ENCODE measurements around the gene ANAPC13.

The ANAPC13 gene

DNA sequence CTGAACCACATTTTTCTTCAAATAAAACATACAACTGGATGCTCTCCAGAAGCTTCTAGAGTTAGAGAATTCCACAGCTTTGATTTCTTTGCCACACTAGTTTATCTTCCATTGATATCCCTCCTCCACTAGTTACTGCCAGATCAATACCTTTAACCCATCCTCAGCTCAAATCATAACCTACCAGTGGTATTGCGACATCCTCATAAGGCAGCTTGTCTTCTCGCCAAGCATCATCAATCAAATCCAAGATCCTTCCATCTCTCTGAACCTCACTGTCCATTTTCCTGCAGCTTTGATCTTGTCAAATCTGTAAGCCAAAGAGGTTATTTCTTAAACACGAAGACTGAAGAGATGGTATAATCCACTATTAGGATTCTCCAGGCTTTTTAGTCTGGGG is 3.2 kb downstream of the ANAPC13 start:
- DNase-seq (ENCODE audit: low read depth): no peak

GRCh38 chr3:134481166-134481565 is 4.6 kb downstream of the ANAPC13 start:
- no peak for DNase-seq (ENCODE audit: low read depth)

- no peak for DNase-seq (ENCODE audit: low read depth)
These were observed 5.2 kb downstream of the ANAPC13 start for GRCh38 chr3:134480546-134480945.

DNA sequence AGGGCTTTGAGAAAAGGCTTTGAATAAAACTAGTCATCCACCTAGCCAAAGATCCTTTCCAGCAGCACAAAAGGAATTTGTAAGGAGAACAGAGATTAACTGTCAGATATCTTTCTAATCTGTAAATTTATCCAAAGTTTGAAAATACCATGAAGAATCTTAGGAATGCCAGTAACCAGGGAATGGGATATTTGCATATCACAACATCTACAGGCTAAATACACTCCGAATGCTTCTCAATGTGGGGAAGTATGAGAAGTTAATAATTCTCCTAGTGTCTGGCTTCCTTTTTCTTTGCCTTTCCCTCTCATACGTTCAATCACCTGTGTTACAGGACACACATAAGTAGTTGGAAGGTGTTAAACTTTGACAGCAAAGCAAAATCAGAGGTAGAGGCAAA is 7.8 kb downstream of the ANAPC13 start:
- no peak for DNase-seq (ENCODE audit: low read depth)

DNA sequence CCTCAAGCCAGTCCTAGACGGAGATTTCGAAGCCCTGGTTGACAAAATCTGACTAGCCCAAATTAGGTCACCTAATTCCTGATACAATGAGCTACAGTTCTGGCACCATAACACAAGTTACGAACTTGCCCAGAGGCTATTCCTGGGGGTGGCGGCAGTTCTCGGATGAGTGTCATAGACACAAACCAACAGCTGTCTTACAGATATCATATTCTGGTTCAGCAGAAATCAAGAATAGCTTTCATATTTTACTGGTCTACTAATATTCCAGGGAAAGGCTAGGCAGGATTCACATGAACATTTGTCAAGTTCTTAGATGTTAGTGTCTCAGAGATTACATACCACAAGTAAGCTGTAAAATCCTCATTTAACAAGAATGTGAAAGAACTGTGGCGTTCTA is 8.8 kb downstream of the ANAPC13 start:
- DNase-seq (ENCODE audit: low read depth): no peak

DNA sequence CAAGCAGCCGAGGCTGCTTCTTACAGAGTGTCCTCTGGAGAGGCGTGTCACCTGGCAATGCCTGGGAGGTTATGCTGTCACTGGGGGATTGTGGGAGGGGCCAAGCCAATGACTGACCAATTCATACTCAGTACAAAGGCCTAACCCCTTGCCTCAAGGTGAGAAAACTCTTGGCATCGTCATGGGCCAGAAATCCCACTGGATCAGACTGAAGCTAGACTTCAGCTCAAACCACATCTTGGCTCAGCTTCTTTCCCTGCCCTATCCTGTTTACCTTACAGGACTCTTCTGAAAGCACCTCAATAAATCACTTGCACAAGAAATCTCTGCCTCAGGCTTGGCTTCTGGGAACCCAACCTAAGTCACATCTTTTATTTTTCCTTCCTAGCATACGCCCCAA is 9.5 kb downstream of the ANAPC13 start:
- DNase-seq (ENCODE audit: low read depth): no peak

- no peak for DNase-seq (ENCODE audit: low read depth)
These were observed 10.8 kb downstream of the ANAPC13 start for GRCh38 chr3:134474956-134475355.

GRCh38 chr3:134473868-134474546 is 11.8 kb downstream of the ANAPC13 start:
- peak; percentile 47 for DNase-seq (ENCODE audit: low read depth)

DNA sequence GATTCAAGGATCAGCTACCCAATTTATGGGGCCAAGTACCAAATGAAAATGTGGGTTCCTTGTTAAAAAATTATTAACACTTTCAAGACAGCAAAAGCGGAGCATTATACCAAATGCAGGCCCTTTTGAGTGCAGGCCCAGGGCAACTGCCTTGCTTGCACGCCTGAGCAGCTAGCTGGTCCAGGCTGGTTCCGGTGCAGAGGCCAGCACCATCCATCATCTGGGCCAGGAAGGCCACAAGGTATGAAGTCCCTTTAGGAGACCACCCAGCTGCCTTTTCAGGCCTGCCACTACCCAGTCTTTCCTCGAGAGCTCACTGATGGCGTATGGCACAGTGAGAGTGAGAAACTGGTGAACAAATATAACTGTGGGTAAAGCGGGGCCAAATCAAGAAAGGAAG is 13.0 kb downstream of the ANAPC13 start:
- no peak for DNase-seq (ENCODE audit: low read depth)

DNA sequence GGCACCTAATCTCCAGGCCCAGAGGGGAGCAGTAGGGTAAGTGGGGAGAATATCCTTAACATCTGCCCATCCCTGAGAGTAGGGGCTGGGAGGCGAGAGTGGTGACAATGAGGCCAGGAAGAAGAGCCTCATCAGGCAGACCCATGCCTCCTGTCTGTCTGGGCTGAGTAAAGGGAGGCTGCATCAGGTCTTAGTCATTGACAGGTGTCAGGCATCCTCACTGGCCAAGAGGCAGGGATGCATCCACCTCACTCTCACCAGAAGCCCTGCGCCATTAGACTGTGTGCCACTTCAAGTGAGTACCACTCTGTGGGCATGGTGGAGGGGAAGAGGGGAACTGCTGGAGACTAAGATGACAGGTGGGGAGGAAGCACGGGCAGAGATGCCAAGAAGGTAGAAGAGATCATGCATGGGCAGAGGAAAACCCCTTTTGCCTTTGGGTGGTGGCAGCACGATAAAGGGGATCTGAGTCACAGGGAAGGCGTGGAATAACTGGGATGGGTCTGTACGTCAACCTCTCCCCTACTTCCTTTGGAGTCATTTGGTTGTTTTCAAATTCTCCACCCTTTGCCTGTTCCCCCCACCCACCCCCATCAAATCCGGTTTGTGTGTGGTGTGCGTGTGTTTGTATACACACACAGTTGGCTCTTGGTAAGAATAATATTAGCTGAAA is 14.1 kb downstream of the ANAPC13 start:
- no peak for DNase-seq (ENCODE audit: low read depth)

DNA sequence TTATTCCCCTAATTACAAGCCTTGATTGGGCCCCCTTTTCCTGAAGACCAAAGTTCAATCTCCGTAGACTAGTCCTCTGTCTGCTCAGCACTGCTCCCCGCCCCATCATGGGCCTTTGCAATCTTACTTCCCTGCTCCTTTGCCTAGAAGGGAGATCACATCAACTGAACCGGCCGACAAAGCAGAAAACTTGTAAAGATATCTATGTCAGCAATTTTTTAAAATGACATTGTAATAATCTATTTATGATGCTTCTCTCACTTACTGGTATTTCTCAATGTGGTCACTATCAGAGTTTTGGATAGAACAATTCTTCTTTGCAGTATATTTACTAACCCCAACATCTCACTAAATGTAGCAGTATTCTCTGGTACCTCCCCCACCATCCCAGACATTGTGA is 17.3 kb downstream of the ANAPC13 start:
- no peak for DNase-seq (ENCODE audit: low read depth)

DNA sequence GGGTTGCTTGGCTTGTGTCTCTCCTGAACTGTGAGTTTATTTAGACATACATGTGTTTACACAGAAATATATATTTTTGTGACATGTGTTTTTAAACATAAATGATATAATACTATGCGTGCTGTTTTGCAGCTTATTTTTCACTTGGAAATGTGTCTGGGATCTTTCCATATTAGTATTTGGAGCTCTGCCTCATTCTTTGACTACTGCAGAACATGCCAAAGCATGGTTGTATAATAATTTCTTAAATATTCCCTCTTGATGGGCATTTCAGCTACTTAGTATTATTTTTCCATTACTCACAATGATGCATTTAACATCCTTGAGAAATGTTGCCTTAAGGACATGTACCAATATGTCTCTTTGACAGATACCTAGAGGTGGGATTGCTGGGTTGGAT is 19.5 kb downstream of the ANAPC13 start:
- no peak for DNase-seq (ENCODE audit: low read depth)

DNA sequence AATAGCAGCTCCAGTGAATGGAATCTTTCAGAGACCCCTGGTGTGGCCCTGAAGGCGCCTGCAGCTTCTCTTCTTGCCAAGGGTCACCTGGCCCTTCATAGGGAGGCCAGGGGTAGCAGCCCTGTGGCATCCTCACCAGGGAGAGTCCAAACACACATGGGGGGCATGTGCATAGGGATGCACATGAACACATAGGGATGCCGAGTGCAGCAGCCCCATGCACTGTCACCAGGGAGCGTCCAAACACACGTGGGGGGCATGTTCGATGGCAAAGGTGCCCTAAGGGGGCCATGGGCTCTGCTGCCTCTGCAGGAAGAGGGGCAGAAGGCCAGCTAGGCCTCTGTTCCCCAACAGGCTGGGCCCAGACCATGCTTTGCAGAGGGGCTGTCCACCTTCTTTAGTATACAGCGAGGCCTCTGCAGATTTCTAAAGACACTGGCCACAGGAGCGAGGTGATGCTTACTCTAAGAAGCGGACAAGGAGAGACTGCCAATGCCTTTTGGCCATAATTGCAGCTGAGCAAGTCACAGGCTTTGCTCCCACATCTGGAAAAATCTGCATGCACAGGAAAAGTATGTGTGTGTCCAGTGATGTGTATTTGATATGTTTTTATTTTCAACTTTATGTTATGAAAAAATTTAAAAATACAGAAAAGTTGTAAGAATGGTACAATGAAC is 21.0 kb downstream of the ANAPC13 start:
- DNase-seq (ENCODE audit: low read depth): no peak

DNA sequence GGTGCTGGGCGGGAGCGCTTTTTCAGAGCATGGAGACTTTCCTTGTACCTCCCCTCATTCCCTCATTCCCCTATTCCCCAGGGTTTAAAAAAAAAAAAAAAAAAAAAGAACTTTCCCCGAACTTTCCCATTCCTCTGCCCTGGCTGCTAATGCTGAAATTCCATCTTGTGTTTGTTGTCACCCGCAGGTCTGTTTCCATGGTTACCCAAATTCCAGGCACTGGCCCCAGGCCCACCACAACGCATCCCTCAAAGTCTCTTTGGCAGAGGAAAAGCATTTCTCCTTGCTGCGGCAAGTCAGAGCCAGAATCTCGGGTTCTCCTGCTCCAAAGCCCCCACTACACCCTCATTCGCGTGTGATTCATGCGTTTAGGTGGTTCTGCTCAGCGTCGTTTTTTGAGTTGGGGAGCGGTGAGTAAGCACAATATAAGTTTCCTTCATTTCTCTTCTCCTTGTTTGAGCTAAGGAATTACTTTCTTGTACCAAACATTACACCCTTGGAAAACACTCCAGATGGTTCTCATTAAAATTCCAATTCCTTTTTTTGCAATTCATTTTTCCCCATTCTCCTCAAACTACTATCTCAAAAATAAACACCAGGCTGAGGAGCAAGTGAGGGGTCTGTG is 21.6 kb downstream of the ANAPC13 start:
- DNase-seq (ENCODE audit: low read depth): peak; percentile 94

DNA sequence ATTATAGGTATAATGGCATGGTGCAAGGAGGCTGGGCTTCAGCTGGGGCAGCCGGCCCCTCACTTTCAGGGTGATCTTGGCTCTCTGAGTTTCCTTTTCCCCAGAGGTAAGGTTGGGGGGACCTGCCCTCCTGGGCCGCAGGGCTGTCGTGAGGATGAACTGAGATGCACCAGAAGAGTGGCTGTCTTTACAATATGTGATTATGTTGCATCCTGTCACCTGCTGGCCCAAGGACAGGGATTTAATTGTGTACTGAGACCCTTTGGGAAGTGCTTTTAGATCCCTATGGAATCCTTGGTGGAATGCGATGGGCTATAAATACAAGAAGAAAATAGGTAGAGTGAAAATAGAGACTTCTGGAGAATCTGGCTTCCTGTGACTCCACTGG is 22.1 kb downstream of the ANAPC13 start:
- no peak for DNase-seq (ENCODE audit: low read depth)

- DNase-seq (ENCODE audit: low read depth): no peak
These were observed 23.3 kb downstream of the ANAPC13 start for GRCh38 chr3:134462331-134462941.

DNA sequence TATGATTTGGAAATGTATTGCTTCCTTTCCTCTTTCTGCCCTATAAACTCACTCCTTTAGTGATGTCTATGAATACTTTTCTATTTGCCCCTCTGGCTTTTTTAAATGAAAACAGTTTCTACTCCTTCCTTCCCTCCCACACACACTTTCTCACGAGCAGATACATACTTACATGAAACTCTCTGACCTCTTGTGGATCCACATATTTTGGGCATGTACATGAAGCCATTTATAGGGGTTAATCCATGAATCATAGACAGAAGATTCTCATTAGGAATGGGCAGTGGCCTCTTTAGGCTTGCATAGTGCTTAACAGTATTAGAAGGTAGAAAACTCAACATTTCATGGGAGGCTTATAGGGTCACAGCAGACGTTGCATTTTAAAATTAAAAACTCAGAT is 24.8 kb downstream of the ANAPC13 start:
- no peak for DNase-seq (ENCODE audit: low read depth)

GRCh38 chr3:134459562-134459961 is 26.2 kb downstream of the ANAPC13 start:
- DNase-seq (ENCODE audit: low read depth): no peak

- no peak for DNase-seq (ENCODE audit: low read depth)
These were observed 27.3 kb downstream of the ANAPC13 start for GRCh38 chr3:134458406-134458945.

GRCh38 chr3:134457376-134458074 is 28.3 kb downstream of the ANAPC13 start:
- no peak for DNase-seq (ENCODE audit: low read depth)

DNA sequence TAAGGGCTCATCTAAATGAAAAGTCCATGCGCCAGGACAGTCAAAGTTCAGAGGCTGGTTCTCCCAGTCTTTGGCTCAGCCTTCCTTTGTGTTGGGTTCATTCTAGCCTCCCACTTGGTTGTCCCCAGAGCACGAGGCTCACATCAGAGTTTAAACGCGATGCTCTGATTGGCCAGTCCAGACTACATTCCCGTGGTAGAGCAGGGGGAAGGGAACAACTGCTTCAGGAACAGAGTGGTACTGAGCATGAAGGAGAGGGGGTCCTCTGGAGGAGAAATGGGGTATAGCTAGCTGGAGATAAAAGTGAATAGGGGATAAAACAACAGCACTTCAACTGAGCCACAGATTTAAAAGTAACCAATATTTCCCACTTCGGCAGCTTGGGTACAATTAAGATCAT is 32.2 kb downstream of the ANAPC13 start:
- no peak for DNase-seq (ENCODE audit: low read depth)

DNA sequence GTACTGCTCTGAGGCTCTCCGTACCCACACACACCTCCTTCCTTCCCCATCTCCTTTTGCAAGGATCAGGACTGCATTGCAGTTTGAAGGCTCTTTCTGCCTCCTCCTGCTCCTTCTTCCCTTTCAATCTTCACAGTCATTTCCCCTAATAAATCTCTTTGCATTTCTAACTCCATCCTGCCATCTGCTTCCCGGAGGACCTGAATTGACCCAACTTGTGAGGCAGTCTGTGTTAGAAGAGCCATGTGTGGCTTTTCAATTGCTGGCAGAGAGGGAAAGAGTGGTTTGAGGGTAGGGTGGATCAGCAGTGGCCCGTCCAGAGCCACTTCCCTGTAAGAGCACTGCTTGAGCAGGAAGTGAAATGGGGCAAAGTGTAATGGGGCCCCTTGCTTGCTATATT is 35.8 kb downstream of the ANAPC13 start:
- no peak for DNase-seq (ENCODE audit: low read depth)
